DOHH2 (cell line): ENCODE measurements around the gene PPP6R3.

ENCODE experiments used
- CTCF ChIP-seq: fragments of 200-600 bp; sonication (generic); IDR thresholded peaks from one replicate; pipeline ENCODE4 v1.5.1; 2014; ENCODE audit warnings: antibody characterized with exemption, mild to moderate bottlenecking, low read depth, low read length; ENCODE audit not compliant: poor library complexity, severe bottlenecking
- EZH2phosphoT487 ChIP-seq: fragments of 200-600 bp; sonication (generic); IDR thresholded peaks from 2 replicates; pipeline ENCODE4 v1.6.1; 2017; ENCODE audit warnings: borderline replicate concordance, mild to moderate bottlenecking, antibody characterized with exemption, low read length, moderate library complexity, mixed read lengths

- TF ChIP-seq CTCF (no peak), EZH2phosphoT487 (no peak)
Observed at GRCh38 chr11:68591719-68592118, 131.2 kb downstream of the PPP6R3 start.
